ENCODE results near the gene CAPZB. TPM values are rescaled to one million over a fixed set of nuclear protein-coding genes. Genes with fewer than 3 reads are reported as not detected.
A peak's percentile ranks its signal among the peaks of the same experiment; 100 is the strongest.

CAPZB gene
- total RNA-seq, 3 donors from 2014 or later (not counting 1 experiment from before 2014, with no cell fraction given): 369 to 393 (median 375) TPM

DNA sequence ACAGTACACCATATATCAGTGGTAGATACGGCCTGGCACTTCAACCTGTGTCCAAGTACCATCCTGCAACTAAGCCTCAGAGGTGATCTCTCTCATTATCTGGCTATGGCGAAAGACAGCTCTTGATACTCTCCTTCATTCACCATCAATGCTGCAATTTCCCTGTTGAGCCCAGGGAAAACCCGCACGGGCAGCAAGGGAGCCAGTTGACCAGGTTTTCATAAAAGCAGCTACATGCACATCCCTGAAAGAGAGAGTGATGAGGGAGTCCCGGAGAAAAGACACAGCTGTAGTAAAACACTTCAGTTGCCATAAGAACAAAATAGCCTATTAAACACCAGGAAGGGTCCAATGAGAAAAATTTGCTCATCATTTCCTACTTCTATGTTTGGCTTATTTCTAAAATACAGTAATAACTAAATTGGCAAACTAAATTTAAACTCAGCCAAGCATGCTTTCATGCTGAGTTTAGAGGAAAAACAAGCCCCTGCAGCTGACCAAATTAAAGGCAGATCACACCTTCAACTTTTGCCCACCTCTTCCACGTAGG lies 68.3 kb downstream of the CAPZB start:
- Mint-ChIP-seq H3K4me3 (no peak overlapping the region), H3K4me1 (peaks cover 66 to 73% of the 10 kb centered on the region in 2 donors), H3K27ac (peak overlapping the region; percentile 49 to 82), H3K9me3 (no peaks in the 10 kb centered on the region), H3K27me3 (ENCODE audit: low read depth in 2 of 2) (no peaks in the 10 kb centered on the region), H3K36me3 (peaks cover 8% of the 10 kb centered on the region)
- DNase-seq (no peak), ATAC-seq (no peak)
- Histone ChIP-seq H3K9me3 (ENCODE audit: control insufficient read depth, insufficient read depth, low read length) (no peaks in the 10 kb centered on the region), H3K36me3 (ENCODE audit: control insufficient read depth, insufficient read depth, low read length) (peaks cover 19% of the 10 kb centered on the region), H3K4me1 (ENCODE audit: control insufficient read depth, insufficient read depth, low read length) (peaks cover 4% of the 10 kb centered on the region), H3K27ac (ENCODE audit: low read length) (no peak overlapping the region), H3K4me3 (ENCODE audit: low read length) (no peak overlapping the region), H3K27me3 (ENCODE audit: control insufficient read depth, insufficient read depth, low read length) (no peaks in the 10 kb centered on the region)
- 90% methylated on average over 6 of the region's 6 CpGs for WGBS (ENCODE audit: insufficient coverage)
- TF ChIP-seq, protein P1, sequence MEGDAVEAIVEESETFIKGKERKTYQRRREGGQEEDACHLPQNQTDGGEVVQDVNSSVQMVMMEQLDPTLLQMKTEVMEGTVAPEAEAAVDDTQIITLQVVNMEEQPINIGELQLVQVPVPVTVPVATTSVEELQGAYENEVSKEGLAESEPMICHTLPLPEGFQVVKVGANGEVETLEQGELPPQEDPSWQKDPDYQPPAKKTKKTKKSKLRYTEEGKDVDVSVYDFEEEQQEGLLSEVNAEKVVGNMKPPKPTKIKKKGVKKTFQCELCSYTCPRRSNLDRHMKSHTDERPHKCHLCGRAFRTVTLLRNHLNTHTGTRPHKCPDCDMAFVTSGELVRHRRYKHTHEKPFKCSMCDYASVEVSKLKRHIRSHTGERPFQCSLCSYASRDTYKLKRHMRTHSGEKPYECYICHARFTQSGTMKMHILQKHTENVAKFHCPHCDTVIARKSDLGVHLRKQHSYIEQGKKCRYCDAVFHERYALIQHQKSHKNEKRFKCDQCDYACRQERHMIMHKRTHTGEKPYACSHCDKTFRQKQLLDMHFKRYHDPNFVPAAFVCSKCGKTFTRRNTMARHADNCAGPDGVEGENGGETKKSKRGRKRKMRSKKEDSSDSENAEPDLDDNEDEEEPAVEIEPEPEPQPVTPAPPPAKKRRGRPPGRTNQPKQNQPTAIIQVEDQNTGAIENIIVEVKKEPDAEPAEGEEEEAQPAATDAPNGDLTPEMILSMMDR (IDR thresholded peaks at IDR 0.05): no peak
- intact Hi-C loops (cut with micrococcal nuclease): no loop called here

DNA sequence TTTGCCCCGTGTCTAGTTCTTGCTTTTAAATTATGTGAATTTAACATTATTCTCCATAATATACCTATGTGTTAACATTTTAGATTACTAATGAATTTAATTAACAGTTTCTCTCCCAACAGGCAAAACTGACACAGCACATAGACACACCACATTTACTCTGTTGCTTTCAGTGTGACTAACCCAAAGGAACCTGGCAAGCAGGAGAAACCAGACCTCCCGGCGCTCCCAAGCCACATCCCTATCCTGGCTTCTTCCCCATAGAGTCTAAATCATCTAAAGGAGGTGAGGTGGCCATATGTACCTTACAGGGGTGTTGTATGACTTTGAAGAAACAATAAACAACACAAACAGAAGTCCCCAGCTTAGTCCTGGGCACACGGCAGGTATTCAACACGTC lies 69.2 kb downstream of the CAPZB start:
- Histone ChIP-seq H3K4me1 (ENCODE audit: control insufficient read depth, insufficient read depth, low read length) (peaks cover 4% of the 10 kb centered on the region), H3K4me3 (ENCODE audit: low read length) (no peak overlapping the region), H3K36me3 (ENCODE audit: control insufficient read depth, insufficient read depth, low read length) (peaks cover 19% of the 10 kb centered on the region), H3K27ac (ENCODE audit: low read length) (no peak overlapping the region), H3K27me3 (ENCODE audit: control insufficient read depth, insufficient read depth, low read length) (no peaks in the 10 kb centered on the region), H3K9me3 (ENCODE audit: control insufficient read depth, insufficient read depth, low read length) (no peaks in the 10 kb centered on the region)
- Mint-ChIP-seq H3K27ac (peak overlapping the region; percentile 49 to 82), H3K4me1 (peaks cover 65 to 73% of the 10 kb centered on the region in 2 donors), H3K27me3 (ENCODE audit: low read depth in 2 of 2) (no peaks in the 10 kb centered on the region), H3K4me3 (no peak overlapping the region), H3K9me3 (no peaks in the 10 kb centered on the region), H3K36me3 (peaks cover 8% of the 10 kb centered on the region)
- WGBS (ENCODE audit: insufficient coverage): 93% methylated on average over 4 of the region's 5 CpGs
- DNase-seq: no peak
- intact Hi-C loops (cut with micrococcal nuclease): no loop called here
- TF ChIP-seq, protein P1 (IDR thresholded peaks at IDR 0.05): no peak
- ATAC-seq: no peak

DNA sequence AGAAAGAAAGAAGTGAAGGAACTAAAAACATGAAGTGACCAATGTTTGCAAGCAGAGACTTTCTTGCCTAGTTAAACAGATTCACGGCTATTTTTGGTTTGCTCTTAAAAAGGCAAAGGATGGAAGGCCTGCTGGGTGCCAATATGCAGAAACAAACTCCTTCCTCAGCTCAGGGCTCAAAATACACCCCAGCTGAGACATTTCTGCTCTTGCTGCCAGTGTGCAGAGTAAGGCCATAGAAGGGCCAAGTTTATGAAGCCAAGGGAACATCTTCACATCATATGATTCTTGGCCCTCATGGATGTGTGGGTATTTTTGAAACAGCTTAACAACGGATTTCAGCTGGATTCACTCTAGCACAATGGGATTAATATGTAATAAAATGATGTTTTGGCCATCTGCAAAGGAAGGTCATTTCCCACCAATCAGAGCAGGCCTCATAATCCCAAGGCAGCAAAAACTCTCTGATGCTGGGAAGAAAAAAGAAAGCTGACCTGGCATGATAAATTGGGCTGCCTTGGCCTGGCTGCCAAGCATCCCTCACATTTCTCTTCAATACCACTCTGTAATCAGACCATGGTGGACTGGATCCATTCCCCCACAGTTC lies 70.7 kb downstream of the CAPZB start:
- Histone ChIP-seq H3K4me3 (ENCODE audit: low read length) (no peak overlapping the region), H3K9me3 (ENCODE audit: control insufficient read depth, insufficient read depth, low read length) (no peaks in the 10 kb centered on the region), H3K36me3 (ENCODE audit: control insufficient read depth, insufficient read depth, low read length) (peaks cover 17% of the 10 kb centered on the region), H3K27me3 (ENCODE audit: control insufficient read depth, insufficient read depth, low read length) (no peaks in the 10 kb centered on the region), H3K4me1 (ENCODE audit: control insufficient read depth, insufficient read depth, low read length) (peaks cover 4% of the 10 kb centered on the region), H3K27ac (ENCODE audit: low read length) (no peak overlapping the region)
- DNase-seq (no peak), ATAC-seq (no peak)
- intact Hi-C loops (cut with micrococcal nuclease): no loop called here
- 80% methylated on average over 1 of the region's 2 CpGs for WGBS (ENCODE audit: insufficient coverage)
- Mint-ChIP-seq H3K4me3 (no peak overlapping the region), H3K36me3 (peaks cover 13% of the 10 kb centered on the region), H3K27ac (peak overlapping the region; percentile 74 to 76), H3K4me1 (peaks cover 71 to 78% of the 10 kb centered on the region in 2 donors), H3K27me3 (ENCODE audit: low read depth in 2 of 2) (no peaks in the 10 kb centered on the region), H3K9me3 (no peaks in the 10 kb centered on the region)
- TF ChIP-seq, protein P1 (IDR thresholded peaks at IDR 0.05): no peak
